Measurements from ENCODE around the gene C1orf87. TPM values are rescaled to one million over a fixed set of nuclear protein-coding genes. Genes with fewer than 3 reads are reported as not detected.

The C1orf87 gene
- total RNA-seq, 1 experiment from 2014 or later = not detected

GRCh38 chr1:60031146-60031545, 42.4 kb downstream of the C1orf87 start:
- Histone ChIP-seq H3K27ac (ENCODE audit: low read depth, low read length) (no peak overlapping the region), H3K4me3 (replicated peaks in 1 of 2; ENCODE audit: low read depth in 1 of 2, low read length in 2 of 2) (no peak overlapping the region), H3K27me3 (ENCODE audit: insufficient read depth, low read length) (peaks cover 11% of the 10 kb centered on the region; the same call in 1 of the 2 replicates), H3K4me2 (ENCODE audit: low read length) (no peak overlapping the region), H3K9me3 (ENCODE audit: control insufficient read depth in 1 of 2, insufficient read depth in 1 of 2, low read depth in 1 of 2, low read length in 2 of 2) (no peaks in the 10 kb centered on the region), H3K36me3 (ENCODE audit: control insufficient read depth in 1 of 2, insufficient read depth in 2 of 2, low read length in 2 of 2) (no peaks in the 10 kb centered on the region), H3K79me2 (ENCODE audit: insufficient read depth, low read length) (no peaks in the 10 kb centered on the region), H4K20me1 (ENCODE audit: insufficient read depth) (no peaks in the 10 kb centered on the region), H2AFZ (ENCODE audit: low read depth, low read length, poor library complexity, severe bottlenecking) (no peak overlapping the region), H3K4me1 (ENCODE audit: control insufficient read depth in 1 of 2, insufficient read depth in 2 of 2, low read length in 2 of 2) (no peaks in the 10 kb centered on the region), H3K9ac (ENCODE audit: low read length) (no peak overlapping the region), H3K9me2 (ENCODE audit: insufficient read depth) (no peaks in the 10 kb centered on the region)
- ChIA-PET RAD21 (ENCODE audit: low non-redundant PET in 1 of 2, low total read pairs in 2 of 2, uncharacterized antibody in 2 of 2, unreplicated experiment in 2 of 2) (no interaction called here), CTCF (no interaction called here), POLR2A (no interaction called here)
- TF ChIP-seq ZNF274 (IDR thresholded peaks at IDR 0.05; ENCODE audit: low read depth, low read length) (no peak), SRF (IDR thresholded peaks at IDR 0.05; ENCODE audit: low read depth) (no peak), POLR2A (IDR thresholded peaks at IDR 0.05; ENCODE audit: borderline replicate concordance, extremely low read depth, insufficient read depth, insufficient read length) (no peak), TCF7L2 (IDR thresholded peaks at IDR 0.05; ENCODE audit: borderline replicate concordance, extremely low read depth, insufficient read depth, insufficient read length) (no peak), REST (IDR thresholded peaks at IDR 0.05; ENCODE audit: low read depth) (no peak), YY1 (IDR thresholded peaks at IDR 0.05; ENCODE audit: extremely low read depth, insufficient replicate concordance, low read depth, low read length) (no peak), EZH2 (IDR thresholded peaks at IDR 0.05) (no peak), JUND (IDR thresholded peaks at IDR 0.05) (no peak), ATF3 (IDR thresholded peaks at IDR 0.05) (no peak), CTCF (IDR thresholded peaks at IDR 0.05 in 2 of 3, conservative IDR thresholded peaks at IDR 0.05 in 1 of 3; ENCODE audit: borderline replicate concordance in 1 of 3, insufficient read depth in 1 of 3, low read depth in 2 of 3, low read length in 2 of 3) (no peak), RAD21 (IDR thresholded peaks at IDR 0.05; ENCODE audit: low read depth) (no peak), POLR2AphosphoS5 (IDR thresholded peaks at IDR 0.05; ENCODE audit: low read depth, low read length) (no peak), MAX (IDR thresholded peaks at IDR 0.05) (no peak), EZH2phosphoT487 (IDR thresholded peaks at IDR 0.05; ENCODE audit: borderline replicate concordance) (no peak)
- no TSS peak for BruUV-seq (replicated peaks)
- intact Hi-C loops (cut with micrococcal nuclease) = no loop called here
- DNase-seq (ENCODE audit: low read depth, low spot score) = no peak
- no peak for ATAC-seq
